HepG2 (cell line): ENCODE results near the gene PHKB. TPM values are rescaled to one million over a fixed set of nuclear protein-coding genes. Genes with fewer than 3 reads are reported as not detected.

Experiments used
- EP300 ChIP-seq, 3 experiments: sonication (generic) in 1 of 3; formaldehyde crosslinking in 1 of 3; IDR thresholded peaks; 2 replicates each; pipeline versions ENCODE4 v1.5.1 to v1.6.1; 2011 to 2020; ENCODE audit warnings: low read depth in 2 of 3, low read length in 2 of 3, borderline replicate concordance in 1 of 3, improper control_type of control experiment in 1 of 3, mild to moderate bottlenecking in 1 of 3, missing genetic modification reagents in 1 of 3, moderate library complexity in 1 of 3
- HOXA3 ChIP-seq: sonication (generic); formaldehyde crosslinking; IDR thresholded peaks from 2 replicates; pipeline ENCODE4 v1.5.0; 2020; ENCODE audit warnings: missing genetic modification reagents
- NR2F2 ChIP-seq: IDR thresholded peaks from 2 replicates; pipeline ENCODE4 v1.6.1; 2012; ENCODE audit warnings: low read depth, inconsistent platforms, borderline replicate concordance
- SNRNP70 ChIP-seq: fragments of 200-400 bp; formaldehyde crosslinking; IDR thresholded peaks from 2 replicates; pipeline ENCODE4 v1.6.1; 2017; ENCODE audit warnings: mild to moderate bottlenecking, low read depth, low read length, moderate library complexity
- polyA plus RNA-seq, 8 experiments: library from polyadenylated mRNA; depleted of rRNA in 3 of 8; stranded (reverse) in 7 of 8; unstranded in 1 of 8; fragments of >200 nt; fragmentation: Illumina TruSeq in 4 of 8; extraction: Trizol in 4 of 8; gene quantifications; 2 replicates each; pipeline versions ENCODE4 v1.2.1 to v1.2.3, GENCODE V29; 2011 to 2016; ENCODE audit warnings: low read depth in 4 of 8, missing spikeins in 1 of 8, mixed read lengths in 1 of 8; ENCODE audit not compliant: insufficient read depth in 1 of 8
- total RNA-seq, 5 experiments: library from RNA; depleted of rRNA; stranded (reverse); fragments of >200 nt; fragmentation: Illumina TruSeq; extraction: Trizol; gene quantifications; 2 replicates each; pipeline ENCODE4 v1.2.3, GENCODE V29; 2016; ENCODE audit warnings: low read depth in 1 of 5
- TF ChIP-seq, protein P1 (sequence below), 2 experiments: sonication (generic) in 1 of 2; formaldehyde crosslinking in 1 of 2; IDR thresholded peaks; 2 replicates each; pipeline versions ENCODE4 v1.4.0 to v1.6.1; 2016 to 2020; ENCODE audit warnings: borderline replicate concordance in 1 of 2, low read depth in 1 of 2, mild to moderate bottlenecking in 1 of 2, missing genetic modification reagents in 1 of 2
- TF ChIP-seq, protein P2 (sequence below): sonication (generic); formaldehyde crosslinking; IDR thresholded peaks from 2 replicates; pipeline ENCODE4 v1.5.1; 2020; ENCODE audit warnings: missing genetic modification reagents, mild to moderate bottlenecking, borderline replicate concordance
- TF ChIP-seq, protein P3 (sequence below): IDR thresholded peaks from 2 replicates; pipeline ENCODE4 v1.4.0; 2020; ENCODE audit warnings: mild to moderate bottlenecking, missing genetic modification reagents
- TF ChIP-seq, protein P4 (sequence below): sonication (generic); formaldehyde crosslinking; IDR thresholded peaks from 2 replicates; pipeline ENCODE4 v1.4.0; 2020; ENCODE audit warnings: missing genetic modification reagents

PHKB gene
- total and polyA plus RNA-seq, 2 of the 13 experiments (the other 11 are each of a cell fraction or from before 2014, with no cell fraction given) = 66.0 to 80.8 TPM

DNA sequence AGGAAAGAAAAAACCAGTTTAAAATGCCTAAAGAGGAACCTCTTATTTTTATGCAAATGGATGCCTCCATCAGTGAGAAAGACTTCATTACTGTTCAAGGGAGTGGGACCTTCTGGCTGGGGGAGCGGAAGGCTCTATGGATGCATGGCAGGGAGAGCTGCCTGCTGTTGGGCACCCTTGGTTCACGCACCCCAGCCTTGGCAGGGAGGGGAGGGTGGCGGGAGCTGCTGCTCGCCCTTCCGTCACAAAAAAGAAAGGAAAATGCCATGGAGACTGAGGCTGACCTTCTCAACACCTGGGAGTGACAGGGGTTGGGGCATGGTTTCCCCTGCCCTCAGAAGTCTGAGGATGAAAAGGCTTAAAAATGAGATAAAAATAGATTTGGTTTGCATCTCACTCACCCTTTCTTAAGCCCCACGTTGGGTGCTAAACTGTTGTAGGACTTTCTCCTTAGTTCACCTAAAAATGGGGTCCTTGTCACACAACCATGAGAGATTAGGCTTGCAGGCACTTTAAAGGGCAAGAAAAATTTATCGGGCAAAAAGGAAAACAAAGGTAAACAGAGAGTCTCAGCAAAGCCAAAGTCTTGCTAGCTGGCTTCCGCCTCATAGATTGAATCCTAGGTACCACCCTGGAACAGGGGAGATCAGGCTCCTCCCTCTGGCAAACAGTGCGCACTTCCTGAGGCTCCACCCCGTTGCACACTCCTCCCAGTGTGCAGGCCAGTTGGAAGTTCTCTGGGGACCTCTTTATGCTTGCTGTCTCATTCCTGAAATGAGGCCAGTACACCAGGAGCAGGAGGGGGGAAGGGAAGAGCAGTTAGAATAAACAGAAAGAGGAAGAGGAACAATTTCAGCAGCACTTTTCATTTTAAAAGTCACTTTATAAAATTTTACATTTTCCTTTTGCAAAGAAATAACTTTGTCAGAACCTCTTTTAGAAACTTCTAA lies 31.6 kb downstream of the PHKB start (continued):
- TF ChIP-seq, protein P1, sequence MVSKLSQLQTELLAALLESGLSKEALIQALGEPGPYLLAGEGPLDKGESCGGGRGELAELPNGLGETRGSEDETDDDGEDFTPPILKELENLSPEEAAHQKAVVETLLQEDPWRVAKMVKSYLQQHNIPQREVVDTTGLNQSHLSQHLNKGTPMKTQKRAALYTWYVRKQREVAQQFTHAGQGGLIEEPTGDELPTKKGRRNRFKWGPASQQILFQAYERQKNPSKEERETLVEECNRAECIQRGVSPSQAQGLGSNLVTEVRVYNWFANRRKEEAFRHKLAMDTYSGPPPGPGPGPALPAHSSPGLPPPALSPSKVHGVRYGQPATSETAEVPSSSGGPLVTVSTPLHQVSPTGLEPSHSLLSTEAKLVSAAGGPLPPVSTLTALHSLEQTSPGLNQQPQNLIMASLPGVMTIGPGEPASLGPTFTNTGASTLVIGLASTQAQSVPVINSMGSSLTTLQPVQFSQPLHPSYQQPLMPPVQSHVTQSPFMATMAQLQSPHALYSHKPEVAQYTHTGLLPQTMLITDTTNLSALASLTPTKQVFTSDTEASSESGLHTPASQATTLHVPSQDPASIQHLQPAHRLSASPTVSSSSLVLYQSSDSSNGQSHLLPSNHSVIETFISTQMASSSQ (IDR thresholded peaks at IDR 0.05; ENCODE audit: low read depth) = no peak
- TF ChIP-seq, protein P1 (CRISPR knock-in tag; IDR thresholded peaks at IDR 0.05; ENCODE audit: borderline replicate concordance) = peak; percentile 79; the same call in 1 of the 2 replicates
- TF ChIP-seq, protein P2, sequence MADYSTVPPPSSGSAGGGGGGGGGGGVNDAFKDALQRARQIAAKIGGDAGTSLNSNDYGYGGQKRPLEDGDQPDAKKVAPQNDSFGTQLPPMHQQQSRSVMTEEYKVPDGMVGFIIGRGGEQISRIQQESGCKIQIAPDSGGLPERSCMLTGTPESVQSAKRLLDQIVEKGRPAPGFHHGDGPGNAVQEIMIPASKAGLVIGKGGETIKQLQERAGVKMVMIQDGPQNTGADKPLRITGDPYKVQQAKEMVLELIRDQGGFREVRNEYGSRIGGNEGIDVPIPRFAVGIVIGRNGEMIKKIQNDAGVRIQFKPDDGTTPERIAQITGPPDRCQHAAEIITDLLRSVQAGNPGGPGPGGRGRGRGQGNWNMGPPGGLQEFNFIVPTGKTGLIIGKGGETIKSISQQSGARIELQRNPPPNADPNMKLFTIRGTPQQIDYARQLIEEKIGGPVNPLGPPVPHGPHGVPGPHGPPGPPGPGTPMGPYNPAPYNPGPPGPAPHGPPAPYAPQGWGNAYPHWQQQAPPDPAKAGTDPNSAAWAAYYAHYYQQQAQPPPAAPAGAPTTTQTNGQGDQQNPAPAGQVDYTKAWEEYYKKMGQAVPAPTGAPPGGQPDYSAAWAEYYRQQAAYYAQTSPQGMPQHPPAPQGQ (CRISPR knock-in tag) = 0 out of 2 replicates have a peak, but pooled peaks have one; percentile 37
- TF ChIP-seq EP300 (IDR thresholded peaks at IDR 0.05; ENCODE audit: low read depth in 2 of 2, low read length in 2 of 2) = no peak
- peak; percentile 56; the same call in 1 of the 2 replicates for TF ChIP-seq EP300 (CRISPR knock-in tag; IDR thresholded peaks at IDR 0.05; ENCODE audit: borderline replicate concordance)
- TF ChIP-seq NR2F2 = no peak
- TF ChIP-seq, protein P3, sequence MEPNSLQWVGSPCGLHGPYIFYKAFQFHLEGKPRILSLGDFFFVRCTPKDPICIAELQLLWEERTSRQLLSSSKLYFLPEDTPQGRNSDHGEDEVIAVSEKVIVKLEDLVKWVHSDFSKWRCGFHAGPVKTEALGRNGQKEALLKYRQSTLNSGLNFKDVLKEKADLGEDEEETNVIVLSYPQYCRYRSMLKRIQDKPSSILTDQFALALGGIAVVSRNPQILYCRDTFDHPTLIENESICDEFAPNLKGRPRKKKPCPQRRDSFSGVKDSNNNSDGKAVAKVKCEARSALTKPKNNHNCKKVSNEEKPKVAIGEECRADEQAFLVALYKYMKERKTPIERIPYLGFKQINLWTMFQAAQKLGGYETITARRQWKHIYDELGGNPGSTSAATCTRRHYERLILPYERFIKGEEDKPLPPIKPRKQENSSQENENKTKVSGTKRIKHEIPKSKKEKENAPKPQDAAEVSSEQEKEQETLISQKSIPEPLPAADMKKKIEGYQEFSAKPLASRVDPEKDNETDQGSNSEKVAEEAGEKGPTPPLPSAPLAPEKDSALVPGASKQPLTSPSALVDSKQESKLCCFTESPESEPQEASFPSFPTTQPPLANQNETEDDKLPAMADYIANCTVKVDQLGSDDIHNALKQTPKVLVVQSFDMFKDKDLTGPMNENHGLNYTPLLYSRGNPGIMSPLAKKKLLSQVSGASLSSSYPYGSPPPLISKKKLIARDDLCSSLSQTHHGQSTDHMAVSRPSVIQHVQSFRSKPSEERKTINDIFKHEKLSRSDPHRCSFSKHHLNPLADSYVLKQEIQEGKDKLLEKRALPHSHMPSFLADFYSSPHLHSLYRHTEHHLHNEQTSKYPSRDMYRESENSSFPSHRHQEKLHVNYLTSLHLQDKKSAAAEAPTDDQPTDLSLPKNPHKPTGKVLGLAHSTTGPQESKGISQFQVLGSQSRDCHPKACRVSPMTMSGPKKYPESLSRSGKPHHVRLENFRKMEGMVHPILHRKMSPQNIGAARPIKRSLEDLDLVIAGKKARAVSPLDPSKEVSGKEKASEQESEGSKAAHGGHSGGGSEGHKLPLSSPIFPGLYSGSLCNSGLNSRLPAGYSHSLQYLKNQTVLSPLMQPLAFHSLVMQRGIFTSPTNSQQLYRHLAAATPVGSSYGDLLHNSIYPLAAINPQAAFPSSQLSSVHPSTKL (CRISPR knock-in tag) = peak; percentile 85
- TF ChIP-seq HOXA3 (CRISPR knock-in tag) = peak; percentile 54; the same call in 1 of the 2 replicates
- no peak for TF ChIP-seq SNRNP70
- TF ChIP-seq, protein P4, sequence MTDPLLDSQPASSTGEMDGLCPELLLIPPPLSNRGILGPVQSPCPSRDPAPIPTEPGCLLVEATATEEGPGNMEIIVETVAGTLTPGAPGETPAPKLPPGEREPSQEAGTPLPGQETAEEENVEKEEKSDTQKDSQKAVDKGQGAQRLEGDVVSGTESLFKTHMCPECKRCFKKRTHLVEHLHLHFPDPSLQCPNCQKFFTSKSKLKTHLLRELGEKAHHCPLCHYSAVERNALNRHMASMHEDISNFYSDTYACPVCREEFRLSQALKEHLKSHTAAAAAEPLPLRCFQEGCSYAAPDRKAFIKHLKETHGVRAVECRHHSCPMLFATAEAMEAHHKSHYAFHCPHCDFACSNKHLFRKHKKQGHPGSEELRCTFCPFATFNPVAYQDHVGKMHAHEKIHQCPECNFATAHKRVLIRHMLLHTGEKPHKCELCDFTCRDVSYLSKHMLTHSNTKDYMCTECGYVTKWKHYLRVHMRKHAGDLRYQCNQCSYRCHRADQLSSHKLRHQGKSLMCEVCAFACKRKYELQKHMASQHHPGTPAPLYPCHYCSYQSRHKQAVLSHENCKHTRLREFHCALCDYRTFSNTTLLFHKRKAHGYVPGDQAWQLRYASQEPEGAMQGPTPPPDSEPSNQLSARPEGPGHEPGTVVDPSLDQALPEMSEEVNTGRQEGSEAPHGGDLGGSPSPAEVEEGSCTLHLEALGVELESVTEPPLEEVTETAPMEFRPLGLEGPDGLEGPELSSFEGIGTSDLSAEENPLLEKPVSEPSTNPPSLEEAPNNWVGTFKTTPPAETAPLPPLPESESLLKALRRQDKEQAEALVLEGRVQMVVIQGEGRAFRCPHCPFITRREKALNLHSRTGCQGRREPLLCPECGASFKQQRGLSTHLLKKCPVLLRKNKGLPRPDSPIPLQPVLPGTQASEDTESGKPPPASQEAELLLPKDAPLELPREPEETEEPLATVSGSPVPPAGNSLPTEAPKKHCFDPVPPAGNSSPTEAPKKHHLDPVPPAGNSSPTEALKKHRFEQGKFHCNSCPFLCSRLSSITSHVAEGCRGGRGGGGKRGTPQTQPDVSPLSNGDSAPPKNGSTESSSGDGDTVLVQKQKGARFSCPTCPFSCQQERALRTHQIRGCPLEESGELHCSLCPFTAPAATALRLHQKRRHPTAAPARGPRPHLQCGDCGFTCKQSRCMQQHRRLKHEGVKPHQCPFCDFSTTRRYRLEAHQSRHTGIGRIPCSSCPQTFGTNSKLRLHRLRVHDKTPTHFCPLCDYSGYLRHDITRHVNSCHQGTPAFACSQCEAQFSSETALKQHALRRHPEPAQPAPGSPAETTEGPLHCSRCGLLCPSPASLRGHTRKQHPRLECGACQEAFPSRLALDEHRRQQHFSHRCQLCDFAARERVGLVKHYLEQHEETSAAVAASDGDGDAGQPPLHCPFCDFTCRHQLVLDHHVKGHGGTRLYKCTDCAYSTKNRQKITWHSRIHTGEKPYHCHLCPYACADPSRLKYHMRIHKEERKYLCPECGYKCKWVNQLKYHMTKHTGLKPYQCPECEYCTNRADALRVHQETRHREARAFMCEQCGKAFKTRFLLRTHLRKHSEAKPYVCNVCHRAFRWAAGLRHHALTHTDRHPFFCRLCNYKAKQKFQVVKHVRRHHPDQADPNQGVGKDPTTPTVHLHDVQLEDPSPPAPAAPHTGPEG (CRISPR knock-in tag) = 0 out of 2 replicates have a peak, but pooled peaks have one; percentile 36
